Stimulated activated CD4-positive, alpha-beta T cell treated with anti-CD3 and anti-CD28 coated beads, Interleukin-1b, Interleukin-23, amount 100 ng/mL, for 24 hours (primary cell): ENCODE measurements around the gene ARPC4.
A peak's percentile ranks its signal among the peaks of the same experiment; 100 is the strongest.

Source experiments
- DNase-seq, 4 experiments: peaks; one replicate each; pipeline ENCODE4 v3.0.0-alpha.2; 2020; ENCODE audit warnings: low read depth in 4 of 4, low spot score in 1 of 4

The ARPC4 gene

GRCh38 chr3:9792405-9793160 lies at the start of gene ARPC4, which contains the start of gene TADA3:
Gene ARPC4 (plus strand): TSS chr3:9793082. CDS start chr3:9793122, 40 bp downstream.
Gene TADA3 (minus strand): TSS chr3:9792473. CDS start chr3:9791466, 1,007 bp downstream.
- DNase-seq: peak; percentile 74 to 92 (median 82)

DNA sequence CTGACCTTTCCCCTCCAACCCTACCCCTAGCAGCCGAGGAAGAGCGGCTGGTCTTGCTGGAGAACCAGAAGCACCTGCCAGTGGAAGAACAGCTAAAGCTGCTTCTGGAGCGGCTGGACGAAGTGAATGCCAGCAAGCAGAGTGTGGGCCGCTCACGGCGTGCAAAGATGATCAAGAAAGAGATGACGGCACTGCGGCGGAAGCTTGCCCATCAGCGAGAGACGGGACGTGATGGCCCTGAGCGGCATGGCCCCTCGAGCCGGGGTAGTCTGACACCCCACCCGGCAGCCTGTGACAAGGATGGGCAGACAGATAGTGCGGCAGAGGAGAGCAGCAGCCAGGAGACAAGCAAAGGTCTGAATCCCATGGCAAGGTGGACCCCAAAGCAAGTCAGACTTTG lies 49.3 kb upstream of the ARPC4 start:
- no peak for DNase-seq

- no peak for DNase-seq
These were observed 48.7 kb upstream of the ARPC4 start for GRCh38 chr3:9744162-9744561.

DNA sequence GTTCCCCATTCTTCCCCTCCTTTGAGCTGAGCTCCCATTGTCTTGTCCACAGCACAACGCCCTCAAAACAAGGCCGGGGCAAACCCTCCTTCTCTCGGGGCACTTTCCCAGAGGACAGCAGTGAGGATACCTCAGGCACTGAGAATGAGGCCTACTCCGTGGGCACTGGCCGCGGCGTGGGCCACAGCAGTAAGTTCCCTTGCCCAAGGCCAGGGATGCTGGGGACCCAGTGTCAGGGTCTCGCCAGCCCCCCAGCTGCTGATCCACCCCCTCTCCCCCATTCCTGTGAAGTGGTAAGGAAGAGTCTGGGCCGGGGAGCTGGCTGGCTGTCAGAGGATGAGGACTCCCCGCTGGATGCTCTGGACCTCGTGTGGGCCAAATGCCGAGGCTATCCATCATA lies 47.4 kb upstream of the ARPC4 start:
- DNase-seq: no peak

DNA sequence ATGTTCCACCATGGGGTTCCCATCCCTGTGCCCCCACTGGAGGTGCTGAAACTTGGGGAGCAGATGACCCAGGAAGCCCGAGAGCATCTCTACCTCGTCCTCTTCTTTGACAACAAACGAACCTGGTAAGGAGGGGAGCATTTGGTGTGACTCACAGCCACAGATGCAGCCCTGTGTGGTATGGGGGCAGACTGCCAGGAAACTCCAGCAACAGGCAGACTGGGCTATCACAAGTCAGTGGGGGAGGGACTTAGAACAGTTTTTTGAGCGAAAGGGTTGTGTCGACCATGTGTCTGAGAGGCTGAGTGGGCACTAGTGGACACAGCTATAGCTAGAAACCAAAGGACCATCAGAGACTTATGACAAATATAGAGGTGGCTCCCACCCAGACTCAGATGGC lies 46.6 kb upstream of the ARPC4 start:
- DNase-seq: no peak

DNA sequence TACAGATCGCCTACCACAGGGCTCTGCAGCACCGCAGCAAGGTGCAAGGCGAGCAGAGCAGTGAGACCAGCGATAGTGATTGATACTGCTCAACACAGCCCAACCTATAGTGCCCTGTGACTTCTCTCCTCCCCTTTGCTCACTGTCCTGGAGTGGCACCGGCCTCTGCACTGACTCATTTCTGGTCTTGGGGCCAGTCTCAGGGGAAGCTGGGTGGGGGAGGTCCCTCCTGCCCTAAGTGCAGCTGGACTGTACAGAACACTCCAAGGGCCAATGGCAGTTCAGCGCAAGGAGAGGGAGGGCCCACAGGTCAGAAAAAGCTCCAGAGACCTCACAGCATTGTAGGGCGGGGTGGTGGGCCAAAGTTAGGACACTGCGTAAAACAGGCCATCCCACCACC lies 45.6 kb upstream of the ARPC4 start:
- no peak for DNase-seq

DNA sequence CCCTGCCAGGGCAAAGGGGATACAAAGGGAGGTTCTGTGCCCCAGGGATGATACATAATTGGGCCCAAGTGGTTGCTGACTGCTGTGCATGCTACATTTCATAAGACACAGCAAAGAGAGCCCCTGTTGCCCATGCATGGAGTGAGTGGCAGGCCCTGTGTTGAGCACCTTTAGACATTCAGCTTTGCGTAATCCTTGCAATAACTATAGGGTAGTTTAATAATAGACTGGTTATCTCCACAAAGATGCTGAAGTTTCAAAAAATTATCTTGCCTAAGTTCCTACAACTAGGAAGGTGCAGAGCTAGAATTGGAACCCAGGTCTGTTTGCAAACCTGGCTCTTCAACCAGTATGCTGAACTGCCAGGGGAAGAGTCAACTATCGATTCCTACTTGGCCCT lies 44.9 kb upstream of the ARPC4 start:
- DNase-seq: no peak

DNA sequence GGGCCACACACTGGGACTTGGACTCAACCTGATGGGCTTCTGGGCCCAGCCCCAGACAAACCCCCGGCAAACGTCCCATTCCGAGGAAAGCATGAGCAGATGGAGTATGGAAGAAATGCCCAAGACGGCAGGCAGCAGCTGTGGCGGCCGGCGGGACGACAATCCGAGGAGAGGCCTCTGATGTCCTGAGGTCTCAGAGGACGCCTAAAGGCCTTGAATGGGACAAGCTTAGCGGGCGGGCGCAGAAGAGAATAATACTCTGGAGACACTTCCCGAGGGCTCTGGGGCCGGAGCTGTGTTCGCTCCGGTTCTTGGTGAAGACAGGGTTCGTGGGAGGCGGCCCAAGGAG lies 43.6 kb upstream of the ARPC4 start:
- no peak for DNase-seq

DNA sequence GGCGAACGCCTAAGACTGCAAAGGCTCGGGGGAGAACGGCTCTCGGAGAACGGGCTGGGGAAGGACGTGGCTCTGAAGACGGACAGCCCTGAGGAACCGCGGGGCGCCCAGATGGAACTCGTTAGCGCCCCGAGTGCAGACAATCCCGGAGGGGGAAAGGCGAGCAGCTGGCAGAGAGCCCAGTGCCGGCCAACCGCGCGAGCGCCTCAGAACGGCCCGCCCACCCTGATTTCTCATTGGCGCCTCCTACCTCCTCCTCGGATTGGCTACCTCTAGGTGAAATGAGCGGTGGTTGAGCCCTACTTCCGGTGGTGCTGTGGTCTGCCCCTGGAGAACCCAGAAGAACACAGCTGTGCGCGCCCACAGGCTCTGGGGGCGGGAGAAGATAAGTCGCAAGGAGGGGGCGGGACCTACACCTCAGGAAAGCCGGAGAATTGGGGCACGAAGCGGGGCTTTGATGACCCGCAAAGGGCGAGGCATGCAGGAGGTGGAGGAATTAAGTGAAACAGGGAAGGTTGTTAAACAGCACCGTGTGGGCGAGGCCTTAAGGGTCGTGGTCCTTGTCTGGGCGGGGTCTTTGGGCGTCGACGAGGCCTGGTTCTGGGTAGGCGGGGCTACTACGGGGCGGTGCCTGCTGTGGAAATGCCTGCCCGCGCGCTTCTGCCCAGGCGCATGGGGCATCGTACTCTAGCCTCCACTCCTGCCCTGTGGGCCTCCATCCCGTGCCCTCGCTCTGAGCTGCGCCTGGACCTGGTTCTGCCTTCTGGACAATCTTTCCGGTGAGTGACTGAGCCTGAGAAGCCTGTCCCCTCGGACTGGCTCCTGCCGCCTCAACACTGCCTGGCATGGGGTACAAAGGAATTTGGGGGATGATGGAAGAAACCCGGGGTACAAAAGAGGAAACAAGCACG lies 43.0 kb upstream of the ARPC4 start, which contains the start of gene OGG1:
TSS of gene OGG1 (plus strand) at position 308 of the 911 bp plus-strand sequence. CDS start at position 643, 335 bp downstream.
- DNase-seq: peak; percentile 79 to 94 (median 90)

GRCh38 chr3:9750556-9751411 lies 42.1 kb upstream of the ARPC4 start:
- no peak for DNase-seq

GRCh38 chr3:9754678-9755077 lies 38.2 kb upstream of the ARPC4 start:
- DNase-seq: no peak

- DNase-seq: no peak
These were observed 35.5 kb upstream of the ARPC4 start for GRCh38 chr3:9757427-9757826.

DNA sequence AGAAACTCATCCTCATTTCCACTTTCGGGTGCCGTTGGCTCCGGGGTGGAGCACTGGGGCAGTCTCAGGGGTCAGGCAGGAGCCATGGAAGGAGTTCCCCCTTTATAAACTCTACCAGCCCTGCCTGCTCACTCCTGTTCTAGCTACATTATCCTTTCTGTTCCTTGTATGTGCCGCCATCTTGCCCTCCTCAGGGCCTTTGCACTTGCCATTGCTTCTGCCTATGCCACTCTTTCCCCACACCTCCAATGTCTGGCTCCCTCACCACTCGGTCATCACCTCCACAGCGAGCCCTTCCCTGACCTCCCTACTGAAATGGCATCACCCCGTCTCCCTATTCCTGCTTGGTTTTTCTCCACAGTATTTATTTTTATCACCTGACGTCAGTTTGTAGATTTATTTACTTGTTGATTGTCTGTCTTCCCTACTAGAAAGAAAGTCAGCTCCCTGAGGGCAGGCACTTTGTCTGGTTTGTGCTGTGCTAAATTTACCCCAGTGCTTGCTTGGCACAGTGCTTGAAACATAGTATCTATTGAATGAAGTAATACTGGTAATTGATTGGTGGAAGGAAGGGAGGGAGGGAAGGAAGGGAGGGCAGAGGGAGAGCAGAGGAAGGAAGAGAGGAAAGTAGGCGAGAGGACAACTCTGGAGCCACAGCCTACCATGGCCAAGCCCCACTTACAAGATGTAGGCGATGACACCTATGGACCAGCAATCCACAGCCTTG lies 31.9 kb upstream of the ARPC4 start:
- no peak for DNase-seq

DNA sequence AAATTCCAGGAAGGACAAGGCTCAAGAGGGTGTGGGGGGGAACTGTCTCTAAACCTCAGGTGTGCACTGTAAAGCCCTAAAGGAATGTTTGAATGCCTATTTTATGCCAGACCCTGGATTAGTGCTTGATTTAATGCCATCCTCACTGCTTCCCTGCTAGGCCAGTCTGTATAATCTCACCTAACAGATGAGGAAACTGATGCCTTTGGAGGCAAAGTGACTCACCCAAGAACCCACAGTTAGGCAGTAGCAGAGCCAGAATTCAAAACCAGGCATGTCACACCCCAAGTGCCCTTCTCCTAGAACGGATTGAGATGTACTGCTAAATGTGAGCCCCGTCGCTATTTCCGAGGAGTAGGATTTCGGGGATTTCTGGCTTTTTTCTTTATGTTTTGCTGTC lies 31.0 kb upstream of the ARPC4 start:
- DNase-seq: no peak

DNA sequence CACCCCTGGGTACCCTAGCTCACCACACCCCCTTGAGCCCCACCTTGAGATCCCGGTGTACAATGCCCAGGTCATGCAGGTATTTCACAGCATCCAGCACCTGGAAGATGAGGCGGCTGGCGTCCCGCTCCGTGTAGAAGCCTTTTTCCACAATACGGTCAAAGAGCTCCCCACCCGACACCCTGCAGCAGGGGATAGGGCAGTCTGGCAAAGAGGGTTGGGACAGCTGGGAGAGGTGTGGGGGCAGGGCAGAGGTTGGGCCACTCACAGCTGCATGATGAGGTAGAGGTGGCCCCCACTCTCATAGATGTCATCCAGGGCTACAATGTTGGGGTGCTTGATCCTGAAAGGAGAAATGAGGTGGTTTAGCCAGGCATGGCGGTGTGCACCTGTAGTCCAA lies 30.0 kb upstream of the ARPC4 start:
- DNase-seq: no peak

GRCh38 chr3:9765865-9766264 lies 27.0 kb upstream of the ARPC4 start:
- no peak for DNase-seq

GRCh38 chr3:9767418-9767817 lies 25.5 kb upstream of the ARPC4 start:
- DNase-seq: no peak

GRCh38 chr3:9768141-9768775 lies 24.6 kb upstream of the ARPC4 start:
- DNase-seq: no peak

DNA sequence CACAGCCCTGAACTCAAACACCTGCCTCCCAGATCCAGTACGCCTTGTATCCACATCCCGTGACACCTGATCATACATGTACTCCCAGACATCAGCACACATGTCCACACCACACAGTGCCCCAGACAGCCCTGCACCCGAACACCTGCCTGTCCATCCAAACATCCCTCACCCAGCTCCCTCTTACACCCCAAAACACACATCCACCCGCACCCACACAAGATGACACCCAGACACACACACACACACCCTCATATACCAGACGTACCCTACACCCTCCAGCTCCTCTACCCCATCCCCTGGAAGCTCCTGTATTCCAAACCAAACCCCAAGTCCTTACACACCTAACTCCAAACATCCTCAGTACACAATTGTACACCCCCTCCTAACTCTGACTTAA lies 23.9 kb upstream of the ARPC4 start:
- no peak for DNase-seq
